Fibroblast of pulmonary artery (primary cell): Measurements from ENCODE around the gene SCG3.

ENCODE experiments used
- DNase-seq: peaks from one replicate; pipeline ENCODE4 v3.0.0-alpha.2; 2010; ENCODE audit warnings: low read depth
- H3K4me3 ChIP-seq: replicated peaks from 2 replicates; pipeline ENCODE4 v1.5.1; 2011; ENCODE audit warnings: low read depth, mild to moderate bottlenecking, control low read depth, low read length, moderate library complexity
- TF ChIP-seq, protein P1 (sequence below): IDR thresholded peaks from 2 replicates; pipeline ENCODE4 v1.5.1; 2011; ENCODE audit warnings: mild to moderate bottlenecking, control low read depth, low read length, inconsistent platforms; ENCODE audit errors: missing control alignments

SCG3 gene

DNA sequence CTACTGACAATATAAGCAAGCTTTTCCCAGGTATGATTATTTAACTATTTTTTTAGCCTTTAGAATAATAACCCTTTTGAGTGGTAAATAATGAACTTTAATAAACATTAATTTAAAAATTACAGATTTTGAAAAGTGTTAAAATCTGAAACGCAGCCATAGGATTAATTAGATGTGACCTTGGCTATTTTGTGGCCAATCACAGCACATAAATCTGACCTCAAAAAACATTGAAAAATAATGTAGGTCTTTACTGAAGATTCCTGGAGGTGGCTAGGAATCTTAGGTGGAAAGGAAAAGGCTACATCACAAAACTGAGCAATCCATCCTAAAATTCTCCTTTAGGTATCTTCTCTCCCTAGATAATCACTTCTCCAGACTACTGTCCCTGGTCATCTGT is 18.1 kb downstream of the SCG3 start:
- TF ChIP-seq, protein P1, sequence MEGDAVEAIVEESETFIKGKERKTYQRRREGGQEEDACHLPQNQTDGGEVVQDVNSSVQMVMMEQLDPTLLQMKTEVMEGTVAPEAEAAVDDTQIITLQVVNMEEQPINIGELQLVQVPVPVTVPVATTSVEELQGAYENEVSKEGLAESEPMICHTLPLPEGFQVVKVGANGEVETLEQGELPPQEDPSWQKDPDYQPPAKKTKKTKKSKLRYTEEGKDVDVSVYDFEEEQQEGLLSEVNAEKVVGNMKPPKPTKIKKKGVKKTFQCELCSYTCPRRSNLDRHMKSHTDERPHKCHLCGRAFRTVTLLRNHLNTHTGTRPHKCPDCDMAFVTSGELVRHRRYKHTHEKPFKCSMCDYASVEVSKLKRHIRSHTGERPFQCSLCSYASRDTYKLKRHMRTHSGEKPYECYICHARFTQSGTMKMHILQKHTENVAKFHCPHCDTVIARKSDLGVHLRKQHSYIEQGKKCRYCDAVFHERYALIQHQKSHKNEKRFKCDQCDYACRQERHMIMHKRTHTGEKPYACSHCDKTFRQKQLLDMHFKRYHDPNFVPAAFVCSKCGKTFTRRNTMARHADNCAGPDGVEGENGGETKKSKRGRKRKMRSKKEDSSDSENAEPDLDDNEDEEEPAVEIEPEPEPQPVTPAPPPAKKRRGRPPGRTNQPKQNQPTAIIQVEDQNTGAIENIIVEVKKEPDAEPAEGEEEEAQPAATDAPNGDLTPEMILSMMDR: no peak
- H3K4me3 ChIP-seq: no peak overlapping the region
- DNase-seq: no peak

DNA sequence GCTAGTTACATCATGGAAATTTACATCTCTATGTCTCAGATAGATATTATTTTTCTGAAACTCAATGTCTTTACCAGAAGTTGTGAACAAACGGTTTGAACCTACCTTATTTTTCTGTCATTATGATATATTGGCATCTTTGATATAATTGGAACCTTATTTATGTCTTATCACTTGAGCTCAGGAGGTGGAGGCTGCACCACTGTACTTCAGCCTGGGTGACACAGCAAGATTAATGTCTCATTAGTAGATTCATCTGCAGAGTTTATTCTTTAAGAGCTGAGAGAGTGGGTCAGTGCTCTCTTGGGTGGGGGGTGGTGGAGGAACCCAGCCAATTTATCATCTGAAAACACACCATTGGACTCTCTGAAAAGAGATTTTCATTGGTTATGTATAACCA is 21.4 kb downstream of the SCG3 start:
- TF ChIP-seq, protein P1: no peak
- H3K4me3 ChIP-seq: no peak overlapping the region
- DNase-seq: no peak

GRCh38 chr15:51706291-51706690 is 25.0 kb downstream of the SCG3 start:
- no peak overlapping the region for H3K4me3 ChIP-seq
- TF ChIP-seq, protein P1: no peak
- no peak for DNase-seq

DNA sequence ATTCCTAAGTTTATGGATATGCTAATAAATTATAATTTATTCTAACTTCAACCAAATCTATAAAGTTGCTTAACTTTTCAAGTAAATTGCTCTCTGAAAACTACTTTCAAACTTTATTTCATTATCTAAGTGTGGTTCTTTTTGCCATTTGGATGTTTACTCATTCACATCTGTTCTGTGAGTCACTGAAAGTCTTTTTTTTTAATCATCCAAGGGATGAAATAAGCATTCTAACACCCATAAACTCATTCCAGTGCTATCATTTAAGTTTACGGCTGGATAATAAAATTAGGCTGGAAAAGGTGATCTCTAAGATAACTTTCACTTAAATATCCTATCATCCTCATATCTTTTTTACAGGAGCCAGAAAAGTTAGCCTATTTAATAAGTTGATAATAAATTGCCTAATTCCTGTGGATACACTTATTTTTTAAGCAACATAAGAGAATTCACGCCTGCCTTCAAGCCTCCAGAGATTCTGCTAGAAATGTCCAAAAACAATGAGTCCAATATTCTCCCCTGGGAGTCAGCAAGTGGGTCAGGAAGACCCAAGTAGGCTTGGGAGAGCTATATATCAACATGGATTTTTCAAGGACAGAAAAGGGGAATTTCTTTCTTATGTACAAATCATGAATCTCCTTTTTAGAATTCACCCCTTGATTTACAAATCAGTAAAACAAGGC is 25.8 kb downstream of the SCG3 start:
- no peak for DNase-seq
- TF ChIP-seq, protein P1: no peak
- H3K4me3 ChIP-seq: no peak overlapping the region

DNA sequence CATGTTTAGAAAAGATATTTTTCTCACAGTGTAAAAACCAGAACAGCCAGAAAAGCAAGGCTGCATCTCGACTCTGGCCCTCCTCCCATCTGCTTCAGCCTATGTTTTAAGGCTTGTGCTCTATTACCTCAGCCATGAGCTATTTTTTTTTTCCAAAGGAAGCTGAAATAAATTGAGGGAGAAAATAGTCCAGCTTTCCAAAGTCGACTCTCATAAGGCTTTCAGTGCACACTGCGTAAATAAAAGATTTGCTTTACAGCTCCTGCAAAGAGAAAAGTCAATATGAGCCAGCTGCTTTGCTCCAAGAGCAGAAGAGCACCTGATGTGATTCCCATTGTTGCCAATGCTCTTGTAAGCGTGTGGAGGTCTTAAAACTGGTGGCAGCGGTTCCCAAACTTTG is 26.7 kb downstream of the SCG3 start:
- no peak for DNase-seq
- TF ChIP-seq, protein P1: no peak
- H3K4me3 ChIP-seq: no peak overlapping the region

DNA sequence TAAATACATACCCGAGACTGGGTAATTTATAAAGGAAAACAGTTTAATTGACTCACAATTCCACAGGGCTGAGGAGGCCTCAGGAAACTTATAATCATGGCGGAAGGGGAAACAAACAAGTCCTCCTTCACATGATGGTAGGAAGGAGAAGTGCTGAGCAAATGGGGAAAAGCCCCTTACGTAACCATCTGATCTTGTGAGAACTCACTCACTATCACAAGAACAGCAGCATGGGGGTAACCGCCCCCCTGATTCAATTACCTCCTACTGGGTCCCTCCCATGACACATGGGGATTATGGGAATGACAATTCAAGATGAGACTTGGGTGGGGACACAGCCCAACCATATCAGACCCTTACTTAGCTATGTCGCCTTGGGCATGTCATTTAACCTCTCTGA is 27.7 kb downstream of the SCG3 start:
- DNase-seq: no peak
- TF ChIP-seq, protein P1: no peak
- H3K4me3 ChIP-seq: no peak overlapping the region

- TF ChIP-seq, protein P1: no peak
- H3K4me3 ChIP-seq: no peak overlapping the region
Measured at GRCh38 chr15:51714162-51714561, 32.9 kb downstream of the SCG3 start.

More at GRCh38 chr15:51714162-51714561, 32.9 kb downstream of the SCG3 start:
- DNase-seq: no peak
